GM12878 (cell line): ENCODE results near the gene PTPRM. TPM values are rescaled to one million over a fixed set of nuclear protein-coding genes. Genes with fewer than 3 reads are reported as not detected.

Source experiments
- ATAC-seq: fragments of 200-7000 bp; cut with Tn5 transposase; 3 replicates; pipeline ENCODE4 v1.9.1; 2020; ENCODE audit warnings: mild to moderate bottlenecking, moderate library complexity
- BruUV-seq: library from RNA; stranded (reverse); fragments of 400-500 nt; replicated peaks from 2 replicates; lab custom pipeline; 2021; lab: Mats Ljungman, UMichigan
- CTCF ChIA-PET: fragments of 300-600 bp; sonication (Branson Sonifier 250); formaldehyde crosslinking; extraction: SDS; loops from one replicate; lab custom pipeline; 2021; ENCODE audit warnings: inconsistent platforms; lab: Yijun Ruan, JAX
- POLR2A ChIA-PET: fragments of 350-600 bp; formaldehyde crosslinking; extraction: SDS; loops from one replicate; lab custom pipeline; 2021; ENCODE audit warnings: inconsistent platforms; lab: Charles Lee
- RAD21 ChIA-PET: fragments of 300-600 bp; sonication (Branson Sonifier 250); formaldehyde crosslinking; loops from one replicate; lab custom pipeline; 2023; ENCODE audit warnings: antibody characterized with exemption; ENCODE audit not compliant: unreplicated experiment; lab: Charles Lee
- SMC1A ChIA-PET: fragments of 300-600 bp; sonication (Branson Sonifier 250); formaldehyde crosslinking; loops from one replicate; lab custom pipeline; 2023; ENCODE audit not compliant: unreplicated experiment, uncharacterized antibody; lab: Charles Lee
- DNase-seq: peaks from one replicate; pipeline ENCODE4 v3.0.0-alpha.2; 2011; ENCODE audit warnings: low read depth, low spot score
- FAIRE-seq: peaks from 3 replicates; lab custom pipeline; 2011; peaks lifted over from hg19 to GRCh38; lab: Jason Lieb, UNC
- H2AFZ ChIP-seq: 2 replicates; pipeline ENCODE4 v1.6.0; 2011; ENCODE audit warnings: low read depth, low read length, control low read depth; ENCODE audit not compliant: control insufficient read depth
- H3K27ac ChIP-seq: 2 replicates; pipeline ENCODE4 v1.5.1; 2011; ENCODE audit warnings: control low read depth; ENCODE audit not compliant: control insufficient read depth, insufficient read depth
- H3K27me3 ChIP-seq, 2 experiments: replicated peaks in 1 of 2; 2 replicates each; pipeline versions ENCODE4 v1.6.0 to v1.6.1; 2011; ENCODE audit warnings: low read length in 1 of 2; ENCODE audit not compliant: control insufficient read depth in 2 of 2, insufficient read depth in 2 of 2
- H3K36me3 ChIP-seq, 2 experiments: 2 replicates each; pipeline ENCODE4 v1.5.1; 2011; ENCODE audit warnings: low read length in 1 of 2; ENCODE audit not compliant: control insufficient read depth in 2 of 2, insufficient read depth in 2 of 2
- H3K4me1 ChIP-seq: 2 replicates; pipeline ENCODE4 v1.6.1; 2011; ENCODE audit warnings: mild to moderate bottlenecking, low read length, moderate library complexity, mixed read lengths; ENCODE audit not compliant: control insufficient read depth, insufficient read depth
- H3K4me2 ChIP-seq: 2 replicates; pipeline ENCODE4 v1.6.0; 2011; ENCODE audit warnings: control low read depth; ENCODE audit not compliant: control insufficient read depth, insufficient read depth
- H3K4me3 ChIP-seq: fragments of 200-600 bp; sonication (generic); 2 replicates; pipeline ENCODE4 v1.5.1; 2016
- H3K79me2 ChIP-seq: 2 replicates; pipeline ENCODE4 v1.6.0; 2011; ENCODE audit warnings: low read length; ENCODE audit not compliant: control insufficient read depth, insufficient read depth
- H3K9ac ChIP-seq: 2 replicates; pipeline ENCODE4 v1.8.0; 2011; ENCODE audit warnings: low read length, control low read depth, mixed read lengths; ENCODE audit not compliant: control insufficient read depth, insufficient read depth
- H3K9me3 ChIP-seq: replicated peaks from 3 replicates; pipeline ENCODE4 v1.5.1; 2011; ENCODE audit warnings: mild to moderate bottlenecking, low read length; ENCODE audit not compliant: control insufficient read depth, insufficient read depth
- H4K20me1 ChIP-seq: 2 replicates; pipeline ENCODE4 v1.6.0; 2011; ENCODE audit not compliant: control insufficient read depth, insufficient read depth
- BHLHE40 ChIP-seq, 2 experiments: fragments of 450-650 bp in 1 of 2; IDR thresholded peaks; 2 replicates each; pipeline ENCODE4 v1.6.1; 2011 to 2017; ENCODE audit warnings: low read depth in 2 of 2, borderline replicate concordance in 1 of 2, improper control_type of control experiment in 1 of 2, low read length in 1 of 2, mild to moderate bottlenecking in 1 of 2
- CHD2 ChIP-seq: IDR thresholded peaks from 2 replicates; pipeline ENCODE4 v1.6.1; 2011; ENCODE audit warnings: low read depth, low read length, improper control_type of control experiment, borderline replicate concordance
- E2F8 ChIP-seq: fragments of 450-650 bp; IDR thresholded peaks from 2 replicates; pipeline ENCODE4 v1.6.1; 2018; ENCODE audit warnings: mild to moderate bottlenecking, low read depth, moderate library complexity; ENCODE audit not compliant: partially characterized antibody
- ETV6 ChIP-seq, 2 experiments: fragments of 450-650 bp in 1 of 2; IDR thresholded peaks in 1 of 2; conservative IDR thresholded peaks in 1 of 2; 2 replicates each; pipeline ENCODE4 v1.6.1; 2014; ENCODE audit warnings: antibody characterized with exemption in 1 of 2, borderline replicate concordance in 1 of 2, low read depth in 1 of 2, mild to moderate bottlenecking in 1 of 2, moderate library complexity in 1 of 2
- EZH2 ChIP-seq: IDR thresholded peaks from 2 replicates; pipeline ENCODE4 v1.6.1; 2012; ENCODE audit warnings: low read depth, mild to moderate bottlenecking, control low read depth, inconsistent platforms, low read length, borderline replicate concordance; ENCODE audit not compliant: control insufficient read depth
- MTA3 ChIP-seq: IDR thresholded peaks from 2 replicates; pipeline ENCODE4 v1.6.1; 2012; ENCODE audit warnings: low read length, inconsistent platforms, borderline replicate concordance
- YBX1 ChIP-seq: fragments of 450-650 bp; IDR thresholded peaks from 2 replicates; pipeline ENCODE4 v1.6.1; 2016; ENCODE audit warnings: antibody characterized with exemption
- WGBS: methylation state at CpG from one replicate; pipeline ENCODE4 v1.1.6; 2016; ENCODE audit warnings: low lambda C conversion rate; ENCODE audit not compliant: insufficient replicate concordance, insufficient coverage; ENCODE audit errors: missing lambda C conversion rate; 5-methylcytosine and 5-hydroxymethylcytosine counted together
- in situ Hi-C: fragments of 300-500 bp; cut with MboI; formaldehyde crosslinking; loops from 9 replicates; pipeline ENCODE4 v1.14.3; 2018; ENCODE audit warnings: mixed read lengths
- intact Hi-C: fragments of 100-400 bp; cut with micrococcal nuclease; formaldehyde crosslinking; loops from one replicate; pipeline ENCODE4 v1.14.2; 2022; ENCODE audit not compliant: unreplicated experiment
- polyA plus RNA-seq, 11 experiments: library from polyadenylated mRNA; depleted of rRNA in 4 of 11; unstranded in 6 of 11; stranded (reverse) in 5 of 11; fragments of >200 nt; fragmentation: Nextera tagmentation in 4 of 11; fragmentation: Illumina TruSeq in 1 of 11; extraction: Ambion mirVana in 4 of 11; extraction: Trizol in 1 of 11; gene quantifications; 1 replicate in 1 of 11; 2 replicates in 10 of 11; pipeline versions ENCODE4 v1.2.1 to v1.2.3, GENCODE V29; 2011 to 2016; ENCODE audit warnings: inconsistent platforms in 2 of 11, missing spikeins in 2 of 11, low read depth in 1 of 11
- total RNA-seq, 4 experiments: library from RNA; depleted of rRNA in 3 of 4; stranded (reverse); fragments of >200 nt in 3 of 4; fragmentation: Illumina TruSeq in 1 of 4; extraction: Trizol in 1 of 4; gene quantifications; 2 replicates each; pipeline versions ENCODE4 v1.2.1 to v1.2.3, GENCODE V29; 2013 to 2021
- TF ChIP-seq, protein P1 (sequence below): fragments of 450-650 bp; IDR thresholded peaks from 2 replicates; pipeline ENCODE4 v1.6.1; 2017; ENCODE audit warnings: mild to moderate bottlenecking, moderate library complexity
- TF ChIP-seq, protein P2 (sequence below): fragments of 450-650 bp; IDR thresholded peaks from 2 replicates; pipeline ENCODE4 v1.6.1; 2016; ENCODE audit warnings: mild to moderate bottlenecking

PTPRM gene
- total and polyA plus RNA-seq, 10 of the 15 experiments (the other 5 are each of a cell fraction or from before 2014, with no cell fraction given), result 0.07 to 22.6 (median 0.60) TPM

DNA sequence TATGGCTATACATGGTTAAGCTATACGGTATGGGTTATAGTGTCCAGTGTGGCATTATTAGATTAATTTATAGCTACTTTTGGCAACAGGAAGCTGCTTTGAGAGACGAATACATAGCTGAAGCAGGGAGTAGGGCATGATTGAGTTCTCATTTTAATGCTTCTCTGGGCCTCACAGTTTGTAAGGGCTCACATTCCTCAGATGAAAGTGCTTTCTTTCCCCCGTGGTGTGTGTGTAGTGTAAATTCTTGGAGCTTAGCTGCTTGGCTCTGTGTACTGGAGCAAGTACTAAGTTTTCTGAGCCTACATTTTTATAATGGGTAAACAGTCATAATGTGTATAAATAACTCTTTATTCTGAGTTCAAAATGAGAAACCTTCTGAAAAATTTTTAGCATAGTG, 173.7 kb downstream of the PTPRM start:
- Histone ChIP-seq H3K36me3 (no peaks in the 10 kb centered on the region), H3K27ac (no peak overlapping the region), H3K4me3 (no peak overlapping the region), H3K27me3 (no peaks in the 10 kb centered on the region), H3K9ac (no peak overlapping the region), H3K4me1 (no peaks in the 10 kb centered on the region), H2AFZ (no peak overlapping the region)
- intact Hi-C loops, result no loop called here
- ATAC-seq (no peak), FAIRE-seq (no peak)
- ChIA-PET POLR2A (no interaction called here), SMC1A (no interaction called here)
- in situ Hi-C loops, result no loop called here
- 33% methylated on average over 3 of the region's 3 CpGs for WGBS
- TF ChIP-seq EZH2, result no peak
- no peak for TF ChIP-seq BHLHE40 (IDR thresholded peaks at IDR 0.05; ENCODE audit: borderline replicate concordance in 1 of 2, low read depth in 2 of 2, low read length in 1 of 2)
- TF ChIP-seq, all 136 proteins: peak for 0
- Histone ChIP-seq H3K9me3 (no peaks in the 10 kb centered on the region), H3K4me2 (no peak overlapping the region), H3K79me2 (no peaks in the 10 kb centered on the region), H4K20me1 (no peaks in the 10 kb centered on the region)
- no TSS peak for BruUV-seq
- DNase-seq, result no peak
- ChIA-PET RAD21 (no interaction called here), CTCF (no interaction called here)

DNA sequence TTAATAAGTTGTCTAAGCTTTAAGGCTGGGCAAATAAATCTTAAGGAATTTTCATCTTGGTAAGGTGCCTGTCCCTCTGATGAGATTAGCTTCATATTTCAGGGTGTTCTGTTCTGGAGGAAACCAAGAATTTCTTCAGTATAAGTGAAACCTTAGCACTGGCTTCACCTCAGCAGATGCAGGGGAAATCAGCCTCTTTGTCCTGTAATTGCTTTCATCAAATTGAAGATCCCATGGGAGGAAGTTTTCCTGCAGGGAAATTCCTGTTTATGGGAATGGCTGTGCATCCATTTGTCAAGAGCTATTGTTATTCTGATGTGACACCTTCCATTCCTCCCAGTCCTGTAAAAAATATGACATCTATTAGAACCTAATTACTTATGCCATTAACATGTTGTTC, 174.5 kb downstream of the PTPRM start:
- ChIA-PET CTCF (no interaction called here), RAD21 (no interaction called here), SMC1A (no interaction called here), POLR2A (no interaction called here)
- Histone ChIP-seq H3K27me3 (no peaks in the 10 kb centered on the region), H3K9ac (no peak overlapping the region), H3K4me2 (no peak overlapping the region), H3K27ac (no peak overlapping the region), H3K9me3 (no peaks in the 10 kb centered on the region), H3K36me3 (no peaks in the 10 kb centered on the region), H3K79me2 (no peaks in the 10 kb centered on the region), H4K20me1 (no peaks in the 10 kb centered on the region), H2AFZ (no peak overlapping the region), H3K4me1 (no peaks in the 10 kb centered on the region), H3K4me3 (no peak overlapping the region)
- DNase-seq, result no peak
- no peak for ATAC-seq
- in situ Hi-C loops, result no loop called here
- intact Hi-C loops, result no loop called here
- no peak for FAIRE-seq
- no TSS peak for BruUV-seq
- TF ChIP-seq, protein P1, sequence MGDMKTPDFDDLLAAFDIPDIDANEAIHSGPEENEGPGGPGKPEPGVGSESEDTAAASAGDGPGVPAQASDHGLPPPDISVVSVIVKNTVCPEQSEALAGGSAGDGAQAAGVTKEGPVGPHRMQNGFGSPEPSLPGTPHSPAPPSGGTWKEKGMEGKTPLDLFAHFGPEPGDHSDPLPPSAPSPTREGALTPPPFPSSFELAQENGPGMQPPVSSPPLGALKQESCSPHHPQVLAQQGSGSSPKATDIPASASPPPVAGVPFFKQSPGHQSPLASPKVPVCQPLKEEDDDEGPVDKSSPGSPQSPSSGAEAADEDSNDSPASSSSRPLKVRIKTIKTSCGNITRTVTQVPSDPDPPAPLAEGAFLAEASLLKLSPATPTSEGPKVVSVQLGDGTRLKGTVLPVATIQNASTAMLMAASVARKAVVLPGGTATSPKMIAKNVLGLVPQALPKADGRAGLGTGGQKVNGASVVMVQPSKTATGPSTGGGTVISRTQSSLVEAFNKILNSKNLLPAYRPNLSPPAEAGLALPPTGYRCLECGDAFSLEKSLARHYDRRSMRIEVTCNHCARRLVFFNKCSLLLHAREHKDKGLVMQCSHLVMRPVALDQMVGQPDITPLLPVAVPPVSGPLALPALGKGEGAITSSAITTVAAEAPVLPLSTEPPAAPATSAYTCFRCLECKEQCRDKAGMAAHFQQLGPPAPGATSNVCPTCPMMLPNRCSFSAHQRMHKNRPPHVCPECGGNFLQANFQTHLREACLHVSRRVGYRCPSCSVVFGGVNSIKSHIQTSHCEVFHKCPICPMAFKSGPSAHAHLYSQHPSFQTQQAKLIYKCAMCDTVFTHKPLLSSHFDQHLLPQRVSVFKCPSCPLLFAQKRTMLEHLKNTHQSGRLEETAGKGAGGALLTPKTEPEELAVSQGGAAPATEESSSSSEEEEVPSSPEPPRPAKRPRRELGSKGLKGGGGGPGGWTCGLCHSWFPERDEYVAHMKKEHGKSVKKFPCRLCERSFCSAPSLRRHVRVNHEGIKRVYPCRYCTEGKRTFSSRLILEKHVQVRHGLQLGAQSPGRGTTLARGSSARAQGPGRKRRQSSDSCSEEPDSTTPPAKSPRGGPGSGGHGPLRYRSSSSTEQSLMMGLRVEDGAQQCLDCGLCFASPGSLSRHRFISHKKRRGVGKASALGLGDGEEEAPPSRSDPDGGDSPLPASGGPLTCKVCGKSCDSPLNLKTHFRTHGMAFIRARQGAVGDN, result no peak
- TF ChIP-seq, protein P2, sequence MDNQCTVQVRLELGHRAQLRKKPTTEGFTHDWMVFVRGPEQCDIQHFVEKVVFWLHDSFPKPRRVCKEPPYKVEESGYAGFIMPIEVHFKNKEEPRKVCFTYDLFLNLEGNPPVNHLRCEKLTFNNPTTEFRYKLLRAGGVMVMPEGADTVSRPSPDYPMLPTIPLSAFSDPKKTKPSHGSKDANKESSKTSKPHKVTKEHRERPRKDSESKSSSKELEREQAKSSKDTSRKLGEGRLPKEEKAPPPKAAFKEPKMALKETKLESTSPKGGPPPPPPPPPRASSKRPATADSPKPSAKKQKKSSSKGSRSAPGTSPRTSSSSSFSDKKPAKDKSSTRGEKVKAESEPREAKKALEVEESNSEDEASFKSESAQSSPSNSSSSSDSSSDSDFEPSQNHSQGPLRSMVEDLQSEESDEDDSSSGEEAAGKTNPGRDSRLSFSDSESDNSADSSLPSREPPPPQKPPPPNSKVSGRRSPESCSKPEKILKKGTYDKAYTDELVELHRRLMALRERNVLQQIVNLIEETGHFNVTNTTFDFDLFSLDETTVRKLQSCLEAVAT, result no peak
- TF ChIP-seq YBX1 (no peak), MTA3 (no peak), CHD2 (no peak), ETV6 (conservative IDR thresholded peaks at IDR 0.05 in 1 of 2, IDR thresholded peaks at IDR 0.05 in 1 of 2; ENCODE audit: borderline replicate concordance in 1 of 2, low read depth in 1 of 2) (no peak), E2F8 (no peak)
